Nephron progenitor cell (in vitro differentiated cells): ENCODE measurements around the gene ANKRD11.
A peak's percentile ranks its signal among the peaks of the same experiment; 100 is the strongest.

Experiments used
- DNase-seq: peaks from one replicate; pipeline ENCODE4 v3.0.0; 2021
- H3K27ac Mint-ChIP-seq: 2 replicates; pipeline ENCODE4 v1.8.0; 2021; ENCODE audit warnings: mild to moderate bottlenecking, moderate library complexity, mixed read lengths
- H3K27me3 Mint-ChIP-seq: 2 replicates; pipeline ENCODE4 v1.8.0; 2021; ENCODE audit warnings: mild to moderate bottlenecking, low read depth, mixed read lengths; ENCODE audit not compliant: poor library complexity
- H3K36me3 Mint-ChIP-seq: 2 replicates; pipeline ENCODE4 v1.8.0; 2021; ENCODE audit warnings: low read depth, mixed read lengths
- H3K4me1 Mint-ChIP-seq: 2 replicates; pipeline ENCODE4 v1.8.0; 2021; ENCODE audit warnings: mixed read lengths
- H3K4me3 Mint-ChIP-seq: 2 replicates; pipeline ENCODE4 v1.8.0; 2021; ENCODE audit warnings: mild to moderate bottlenecking, moderate library complexity, mixed read lengths
- H3K9me3 Mint-ChIP-seq: 2 replicates; pipeline ENCODE4 v1.8.0; 2021; ENCODE audit warnings: mild to moderate bottlenecking, moderate library complexity, mixed read lengths
- CTCF ChIP-seq: fragments of 200-600 bp; sonication (generic); IDR thresholded peaks from 2 replicates; pipeline ENCODE4 v1.5.0; 2021; ENCODE audit warnings: antibody characterized with exemption

The ANKRD11 gene

DNA sequence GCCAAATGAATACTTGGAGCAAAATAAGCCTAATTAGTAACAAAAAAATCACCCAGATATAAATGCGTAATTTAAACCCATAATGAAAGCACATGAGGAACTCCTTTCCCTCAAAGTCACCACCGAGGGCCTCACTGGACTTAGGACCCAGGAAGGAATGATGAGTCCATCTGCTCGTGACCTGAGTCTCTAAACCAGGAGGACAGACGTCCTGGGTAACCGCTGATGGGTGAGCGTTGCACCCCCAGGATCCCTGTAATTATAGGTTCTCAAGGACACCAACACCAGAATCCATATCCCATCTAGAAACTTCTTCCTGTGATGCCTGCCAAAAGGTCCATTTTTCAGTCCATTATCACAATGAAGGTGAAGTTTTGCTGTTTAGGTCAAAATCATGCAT, 151.5 kb downstream of the ANKRD11 start:
- Mint-ChIP-seq H3K4me3 (no peak overlapping the region), H3K27me3 (peaks cover 5% of the 10 kb centered on the region), H3K36me3 (no peaks in the 10 kb centered on the region), H3K9me3 (no peaks in the 10 kb centered on the region), H3K4me1 (peaks cover 70% of the 10 kb centered on the region), H3K27ac (peak overlapping the region; percentile 79)
- no peak for TF ChIP-seq CTCF
- DNase-seq, result no peak

DNA sequence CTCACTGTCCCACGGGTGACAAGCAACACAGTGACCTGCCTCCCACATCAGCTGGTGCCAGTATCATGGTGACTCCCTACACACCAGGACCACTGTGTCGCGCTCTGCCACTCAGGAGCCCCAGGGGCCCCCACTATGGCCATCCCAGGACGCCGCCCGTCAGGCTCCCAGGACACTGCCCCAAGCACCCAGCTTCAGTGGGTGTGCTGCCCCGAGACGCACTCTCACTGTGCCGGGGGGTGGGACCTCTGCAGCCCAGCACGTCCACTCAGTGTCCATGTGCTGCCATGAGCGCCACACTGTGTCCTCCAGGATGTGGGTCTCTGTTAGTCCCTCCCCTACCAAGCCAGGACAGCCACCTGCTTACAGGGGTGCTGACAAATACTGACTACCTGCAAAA, 152.4 kb downstream of the ANKRD11 start:
- TF ChIP-seq CTCF, result no peak

GRCh38 chr16:89335803-89336485, 154.4 kb downstream of the ANKRD11 start:
- Mint-ChIP-seq H3K36me3 (no peaks in the 10 kb centered on the region), H3K4me1 (peaks cover 69% of the 10 kb centered on the region), H3K27ac (peak overlapping the region; percentile 82), H3K27me3 (peaks cover 3% of the 10 kb centered on the region), H3K9me3 (no peaks in the 10 kb centered on the region), H3K4me3 (no peak overlapping the region)
- DNase-seq, result no peak
- no peak for TF ChIP-seq CTCF

More for the DNA sequence above, 152.4 kb downstream of the ANKRD11 start:
- H3K9me3 Mint-ChIP-seq, result no peaks in the 10 kb centered on the region
- H3K27ac Mint-ChIP-seq, result no peak overlapping the region
- peaks cover 5% of the 10 kb centered on the region for H3K27me3 Mint-ChIP-seq
- H3K4me1 Mint-ChIP-seq, result peaks cover 70% of the 10 kb centered on the region
- no peak overlapping the region for H3K4me3 Mint-ChIP-seq
- no peak for DNase-seq
- no peaks in the 10 kb centered on the region for H3K36me3 Mint-ChIP-seq

GRCh38 chr16:89334988-89335802, 155.2 kb downstream of the ANKRD11 start:
- H3K27me3 Mint-ChIP-seq, result peaks cover 3% of the 10 kb centered on the region
- H3K36me3 Mint-ChIP-seq, result no peaks in the 10 kb centered on the region
- no peak for TF ChIP-seq CTCF
- peak overlapping the region; percentile 82 for H3K27ac Mint-ChIP-seq
- peaks cover 61% of the 10 kb centered on the region for H3K4me1 Mint-ChIP-seq
- no peaks in the 10 kb centered on the region for H3K9me3 Mint-ChIP-seq
- H3K4me3 Mint-ChIP-seq, result peak overlapping the region; percentile 36
- no peak for DNase-seq

- H3K27ac Mint-ChIP-seq, result peak overlapping the region; percentile 93
- no peaks in the 10 kb centered on the region for H3K36me3 Mint-ChIP-seq
- H3K9me3 Mint-ChIP-seq, result no peaks in the 10 kb centered on the region
- H3K27me3 Mint-ChIP-seq, result peaks cover 3% of the 10 kb centered on the region
- DNase-seq, result no peak
- H3K4me3 Mint-ChIP-seq, result no peak overlapping the region
- peaks cover 55% of the 10 kb centered on the region for H3K4me1 Mint-ChIP-seq
- no peak for TF ChIP-seq CTCF
Observed at GRCh38 chr16:89334461-89334860, 155.9 kb downstream of the ANKRD11 start.
